ENCODE data around the gene C19orf44. TPM values are rescaled to one million over a fixed set of nuclear protein-coding genes. Genes with fewer than 3 reads are reported as not detected.

C19orf44 gene
- total RNA-seq, 1 donor from 2014 or later, result 6.7 TPM

DNA sequence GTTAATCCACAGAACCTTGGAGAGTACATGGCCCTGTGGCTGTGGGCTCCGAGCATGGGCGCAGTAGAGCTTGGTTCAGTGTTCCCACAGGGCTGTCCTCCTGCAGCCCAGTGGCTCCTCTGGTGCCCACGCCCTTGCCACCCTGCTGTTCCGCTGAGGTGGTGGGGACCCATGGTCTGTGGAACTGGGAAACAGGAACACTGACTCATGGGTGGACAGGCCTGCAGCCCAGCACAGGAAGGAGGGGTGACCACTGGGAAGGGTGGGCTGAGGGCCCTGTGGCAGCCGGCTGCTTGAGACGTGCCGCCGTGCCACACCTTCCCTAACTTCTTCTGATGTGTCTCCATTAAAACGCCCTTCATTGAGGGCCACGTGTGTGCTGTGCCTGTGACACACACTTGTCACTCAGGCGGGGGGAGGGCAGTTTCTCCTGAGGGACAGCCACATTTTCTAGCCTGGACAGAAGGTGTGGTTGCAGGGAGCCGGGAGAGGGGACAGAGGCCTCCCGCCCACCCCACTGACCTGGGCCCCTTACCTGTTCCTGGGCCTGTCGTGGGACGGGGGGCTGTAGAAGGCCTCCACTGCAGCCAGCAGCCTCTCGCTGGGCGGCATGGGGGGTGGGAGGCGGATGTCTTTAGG, 24.9 kb downstream of the C19orf44 start:
- Histone ChIP-seq H3K4me3 (no peak overlapping the region), H3K27me3 (no peaks in the 10 kb centered on the region), H3K4me1 (no peaks in the 10 kb centered on the region), H3K9me3 (no peaks in the 10 kb centered on the region), H3K27ac (no peak overlapping the region), H3K36me3 (peaks cover 96% of the 10 kb centered on the region)
- no peak for ATAC-seq
- intact Hi-C loops (cut with DNase I), result no loop called here
- TF ChIP-seq, protein P1, sequence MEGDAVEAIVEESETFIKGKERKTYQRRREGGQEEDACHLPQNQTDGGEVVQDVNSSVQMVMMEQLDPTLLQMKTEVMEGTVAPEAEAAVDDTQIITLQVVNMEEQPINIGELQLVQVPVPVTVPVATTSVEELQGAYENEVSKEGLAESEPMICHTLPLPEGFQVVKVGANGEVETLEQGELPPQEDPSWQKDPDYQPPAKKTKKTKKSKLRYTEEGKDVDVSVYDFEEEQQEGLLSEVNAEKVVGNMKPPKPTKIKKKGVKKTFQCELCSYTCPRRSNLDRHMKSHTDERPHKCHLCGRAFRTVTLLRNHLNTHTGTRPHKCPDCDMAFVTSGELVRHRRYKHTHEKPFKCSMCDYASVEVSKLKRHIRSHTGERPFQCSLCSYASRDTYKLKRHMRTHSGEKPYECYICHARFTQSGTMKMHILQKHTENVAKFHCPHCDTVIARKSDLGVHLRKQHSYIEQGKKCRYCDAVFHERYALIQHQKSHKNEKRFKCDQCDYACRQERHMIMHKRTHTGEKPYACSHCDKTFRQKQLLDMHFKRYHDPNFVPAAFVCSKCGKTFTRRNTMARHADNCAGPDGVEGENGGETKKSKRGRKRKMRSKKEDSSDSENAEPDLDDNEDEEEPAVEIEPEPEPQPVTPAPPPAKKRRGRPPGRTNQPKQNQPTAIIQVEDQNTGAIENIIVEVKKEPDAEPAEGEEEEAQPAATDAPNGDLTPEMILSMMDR (IDR thresholded peaks at IDR 0.05), result no peak
- DNase-seq, result no peak

DNA sequence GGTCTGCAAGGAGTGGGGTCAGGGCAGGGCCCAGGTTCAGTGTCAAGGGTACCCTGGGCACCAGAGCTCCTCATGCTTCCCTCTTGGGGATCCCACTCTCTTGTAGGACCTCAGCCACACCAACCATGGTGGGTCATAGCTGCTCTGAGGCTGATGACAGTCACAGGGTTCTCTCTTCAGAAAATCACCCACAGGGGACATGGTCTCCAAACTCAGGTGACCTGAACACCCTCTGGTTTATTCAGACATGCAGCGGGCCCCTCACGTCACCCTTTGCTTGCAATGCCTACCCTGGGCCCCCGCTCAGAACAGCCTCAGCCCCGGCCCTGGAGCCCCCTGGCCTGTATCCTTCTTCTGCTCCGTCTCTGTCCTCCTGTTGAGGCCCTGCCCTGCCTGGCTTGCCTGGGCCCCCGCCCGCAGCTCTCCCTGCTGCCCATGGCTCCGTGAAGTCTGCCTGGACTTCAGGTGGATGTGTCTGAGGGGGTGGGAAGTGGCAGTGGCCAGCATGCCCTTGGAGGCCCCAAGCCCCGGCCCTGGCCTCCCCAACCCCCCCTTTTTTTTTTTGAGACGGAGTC, 25.6 kb downstream of the C19orf44 start:
- TF ChIP-seq, protein P1 (IDR thresholded peaks at IDR 0.05), result no peak
- Histone ChIP-seq H3K9me3 (no peaks in the 10 kb centered on the region), H3K27me3 (no peaks in the 10 kb centered on the region), H3K27ac (no peak overlapping the region), H3K36me3 (peaks cover 99% of the 10 kb centered on the region), H3K4me1 (no peaks in the 10 kb centered on the region), H3K4me3 (no peak overlapping the region)
- intact Hi-C loops (cut with DNase I), result no loop called here
- no peak for DNase-seq
- ATAC-seq, result no peak

DNA sequence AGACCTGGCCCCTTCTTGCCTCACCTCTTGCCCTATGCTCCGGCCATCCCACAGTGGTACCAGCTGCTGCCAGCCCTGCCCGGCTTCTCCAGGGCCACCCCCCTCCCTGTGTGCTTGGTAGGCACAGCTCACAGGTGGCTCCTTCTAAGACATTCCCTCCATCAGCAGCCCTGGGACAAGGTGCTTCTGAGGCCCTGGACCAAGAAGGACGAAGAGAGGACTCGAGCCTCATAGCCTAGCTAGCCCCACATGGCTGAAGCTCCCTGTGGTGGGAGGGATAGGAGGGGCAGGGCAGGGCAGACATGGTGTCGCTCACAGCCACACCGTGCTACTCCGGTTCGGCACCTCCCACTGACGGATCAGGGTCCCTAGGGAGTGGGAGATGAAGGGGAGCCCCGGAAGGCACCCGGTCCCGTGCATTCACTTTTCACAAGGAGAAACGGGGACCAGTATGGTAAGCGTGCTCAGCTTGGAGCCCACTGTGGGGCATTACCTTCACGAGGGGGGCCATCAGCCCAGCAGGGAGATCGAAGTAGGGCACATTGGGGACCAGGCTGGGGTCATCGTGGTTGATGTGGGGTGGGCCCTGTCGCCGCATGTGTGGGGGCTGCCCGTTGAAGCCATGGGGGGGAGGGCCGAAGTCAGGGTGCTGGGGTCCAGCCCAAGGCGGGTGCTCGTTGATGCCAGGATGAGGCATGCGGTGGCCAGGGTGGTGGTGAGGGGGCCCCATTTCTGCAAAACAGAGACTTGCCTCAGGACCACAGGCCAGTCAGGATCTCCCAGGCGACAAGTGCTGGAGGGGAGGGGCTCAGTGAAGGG, 26.6 kb downstream of the C19orf44 start:
- DNase-seq, result no peak

DNA sequence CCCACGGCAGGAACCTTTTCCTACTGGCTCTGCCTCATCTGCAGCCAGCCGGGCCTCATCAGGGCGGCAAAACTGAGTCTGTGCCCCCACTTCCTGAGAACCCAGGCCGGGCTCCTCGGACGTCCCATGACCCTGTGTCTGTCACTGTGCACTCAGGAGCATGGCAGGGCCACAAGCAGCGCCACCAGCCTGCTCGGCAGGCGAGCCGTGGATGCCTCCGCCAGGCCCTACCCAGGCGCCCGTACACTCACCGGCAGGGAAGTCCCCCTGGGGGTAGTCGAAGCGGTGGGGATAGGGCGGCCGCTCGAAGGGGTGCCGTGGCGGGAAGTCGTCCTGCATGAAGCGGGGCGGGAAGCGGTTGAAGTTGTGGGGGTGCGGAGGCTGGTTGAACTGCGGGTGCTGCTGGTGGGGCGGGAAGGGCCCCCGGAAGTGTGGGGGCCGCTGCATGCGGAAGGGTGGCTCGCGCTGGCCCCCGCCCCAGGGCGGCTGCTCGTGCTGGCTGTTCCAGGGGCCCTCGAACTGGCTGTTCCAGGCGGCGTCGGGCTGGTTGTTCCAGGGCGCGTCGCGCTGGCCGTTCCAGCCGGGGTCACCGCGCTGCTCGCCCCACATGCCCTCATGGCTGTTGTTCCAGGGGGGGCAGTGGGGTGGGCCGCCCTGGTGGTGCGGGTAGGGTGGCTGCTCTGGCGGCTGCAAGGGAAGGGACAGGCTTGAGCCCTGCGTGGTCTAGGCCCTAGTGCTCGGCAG, 29.0 kb downstream of the C19orf44 start:
- intact Hi-C loops (cut with DNase I), result no loop called here
- H3K27ac ChIP-seq, result no peak overlapping the region
- no peaks in the 10 kb centered on the region for H3K9me3 ChIP-seq
- TF ChIP-seq, protein P1 (IDR thresholded peaks at IDR 0.05), result no peak
- H3K36me3 ChIP-seq, result peaks cover 99% of the 10 kb centered on the region
- no peaks in the 10 kb centered on the region for H3K27me3 ChIP-seq
- no peak overlapping the region for H3K4me3 ChIP-seq
- DNase-seq, result no peak
- no peak for ATAC-seq
- no peaks in the 10 kb centered on the region for H3K4me1 ChIP-seq

More for the DNA sequence above, 26.6 kb downstream of the C19orf44 start:
- ATAC-seq, result no peak
- Histone ChIP-seq H3K36me3 (peaks cover 99% of the 10 kb centered on the region), H3K4me3 (no peak overlapping the region), H3K27ac (no peak overlapping the region), H3K4me1 (no peaks in the 10 kb centered on the region), H3K9me3 (no peaks in the 10 kb centered on the region), H3K27me3 (no peaks in the 10 kb centered on the region)
- TF ChIP-seq, protein P1 (IDR thresholded peaks at IDR 0.05), result no peak
- intact Hi-C loops (cut with DNase I), result no loop called here

DNA sequence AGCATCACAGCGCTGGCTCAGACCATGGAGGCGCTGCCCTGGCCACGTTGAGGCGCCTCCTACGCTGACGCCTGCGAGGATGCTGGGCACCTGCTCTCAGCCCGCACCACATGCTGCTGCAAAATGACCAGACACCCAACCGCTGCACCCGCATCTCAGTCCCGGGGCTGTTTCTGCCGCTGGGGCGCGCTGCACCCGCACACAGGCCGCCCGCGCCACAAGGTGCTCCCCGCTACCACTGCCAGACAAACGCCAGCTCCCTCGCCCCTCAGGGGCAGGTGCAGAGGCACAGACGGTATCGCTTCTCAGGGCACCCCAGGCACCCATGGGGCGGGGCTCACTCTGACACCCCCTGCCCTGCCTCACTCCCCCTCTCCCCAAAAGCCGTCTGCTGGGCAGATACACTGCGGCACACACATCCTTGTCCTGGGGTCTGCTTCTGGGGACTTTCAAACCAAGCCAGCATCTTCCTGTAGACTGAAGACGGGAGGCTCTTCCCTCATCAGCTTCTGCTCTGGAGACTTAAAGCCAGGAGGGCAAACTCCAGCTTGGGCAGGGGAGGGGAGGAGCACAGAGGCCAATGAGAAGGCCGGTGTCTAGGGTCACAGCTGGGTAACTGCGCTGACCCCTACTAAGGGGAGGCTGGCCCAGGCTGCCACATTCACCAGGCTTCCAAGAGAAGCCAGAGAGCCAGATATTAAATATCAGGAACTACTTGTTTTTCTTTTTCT, 29.7 kb downstream of the C19orf44 start:
- TF ChIP-seq, protein P1 (IDR thresholded peaks at IDR 0.05), result no peak

More for the DNA sequence above, 29.7 kb downstream of the C19orf44 start:
- Histone ChIP-seq H3K27me3 (no peaks in the 10 kb centered on the region), H3K27ac (no peak overlapping the region), H3K4me3 (no peak overlapping the region), H3K36me3 (peaks cover 99% of the 10 kb centered on the region), H3K9me3 (no peaks in the 10 kb centered on the region), H3K4me1 (no peaks in the 10 kb centered on the region)
- no peak for DNase-seq
- intact Hi-C loops (cut with DNase I), result no loop called here
- no peak for ATAC-seq
